GM23338 (cell line): ENCODE measurements around the gene ENOPH1. TPM values are rescaled to one million over a fixed set of nuclear protein-coding genes. Genes with fewer than 3 reads are reported as not detected.

Source experiments
- ATAC-seq: fragments of 200-7000 bp; cut with Tn5 transposase; 3 replicates; pipeline ENCODE4 v1.9.1; 2020
- DNase-seq: peaks from one replicate; pipeline ENCODE4 v3.0.0-alpha.2; 2015; ENCODE audit warnings: low spot score
- H2AFZ ChIP-seq: fragments of 200-600 bp; sonication (generic); 2 replicates; pipeline ENCODE4 v1.8.0; 2016; ENCODE audit warnings: antibody characterized with exemption, mild to moderate bottlenecking, moderate library complexity
- H3F3A ChIP-seq: fragments of 200-600 bp; sonication (generic); replicated peaks from 2 replicates; pipeline ENCODE4 v1.8.0; 2017; ENCODE audit warnings: antibody characterized with exemption, mixed run types, low read depth
- H3K27ac ChIP-seq: fragments of 200-600 bp; sonication (generic); 2 replicates; pipeline ENCODE4 v1.6.1; 2016; ENCODE audit warnings: low read depth
- H3K27me3 ChIP-seq: fragments of 200-600 bp; sonication (generic); 2 replicates; pipeline ENCODE4 v1.8.0; 2016; ENCODE audit warnings: mild to moderate bottlenecking, mixed run types, moderate library complexity; ENCODE audit not compliant: insufficient read depth
- H3K36me3 ChIP-seq: fragments of 200-600 bp; sonication (generic); 2 replicates; pipeline ENCODE4 v1.8.0; 2016; ENCODE audit warnings: mild to moderate bottlenecking; ENCODE audit not compliant: insufficient read depth
- H3K4me1 ChIP-seq: fragments of 200-600 bp; sonication (generic); 2 replicates; pipeline ENCODE4 v1.8.0; 2016; ENCODE audit warnings: mild to moderate bottlenecking, moderate library complexity; ENCODE audit not compliant: insufficient read depth
- H3K4me2 ChIP-seq: fragments of 200-600 bp; sonication (generic); 2 replicates; pipeline ENCODE4 v1.7.1; 2017; ENCODE audit warnings: mixed run types
- H3K4me3 ChIP-seq: fragments of 200-600 bp; sonication (generic); 2 replicates; pipeline ENCODE4 v1.6.1; 2016; ENCODE audit warnings: mixed run types
- H3K79me2 ChIP-seq: fragments of 200-600 bp; sonication (generic); replicated peaks from 2 replicates; pipeline ENCODE4 v1.8.0; 2017; ENCODE audit warnings: mild to moderate bottlenecking; ENCODE audit not compliant: insufficient read depth
- H3K9me2 ChIP-seq: fragments of 200-600 bp; sonication (generic); 2 replicates; pipeline ENCODE4 v1.8.0; 2017; ENCODE audit not compliant: insufficient read depth
- H4K20me1 ChIP-seq: fragments of 200-600 bp; sonication (generic); replicated peaks from 2 replicates; pipeline ENCODE4 v1.8.0; 2017; ENCODE audit warnings: mild to moderate bottlenecking; ENCODE audit not compliant: insufficient read depth
- H3K27ac Mint-ChIP-seq: 2 replicates; pipeline ENCODE4 v1.8.0; 2020; ENCODE audit warnings: inconsistent platforms, mild to moderate bottlenecking, moderate library complexity, mixed read lengths
- H3K27me3 Mint-ChIP-seq: 3 replicates; pipeline ENCODE4 v1.8.0; 2022; ENCODE audit warnings: low read depth, mild to moderate bottlenecking, moderate library complexity, mixed read lengths, inconsistent platforms; ENCODE audit not compliant: insufficient read depth, poor library complexity
- H3K36me3 Mint-ChIP-seq: 3 replicates; pipeline ENCODE4 v1.8.0; 2021; ENCODE audit warnings: low read depth, mild to moderate bottlenecking, inconsistent platforms, moderate library complexity, mixed read lengths
- H3K4me1 Mint-ChIP-seq: 3 replicates; pipeline ENCODE4 v1.8.0; 2020; ENCODE audit warnings: mild to moderate bottlenecking, inconsistent platforms, mixed read lengths
- H3K4me3 Mint-ChIP-seq: 3 replicates; pipeline ENCODE4 v1.8.0; 2021; ENCODE audit warnings: moderate library complexity, mild to moderate bottlenecking, inconsistent platforms, mixed read lengths
- H3K9me3 Mint-ChIP-seq: 3 replicates; pipeline ENCODE4 v1.8.0; 2020; ENCODE audit warnings: moderate library complexity, mild to moderate bottlenecking, inconsistent platforms, mixed read lengths
- CREB1 ChIP-seq: fragments of 250-450 bp; sonication (Bioruptor Pico); IDR thresholded peaks from 2 replicates; pipeline ENCODE4 v1.5.0; 2020; ENCODE audit warnings: low read depth, mild to moderate bottlenecking, moderate library complexity
- CTCF ChIP-seq, 2 experiments: fragments of 200-600 bp in 1 of 2; sonication (generic) in 1 of 2; conservative IDR thresholded peaks; 2 replicates each; pipeline versions ENCODE4 v1.5.1 to v1.6.1; 2016 to 2017; ENCODE audit warnings: antibody characterized with exemption in 2 of 2, low read depth in 2 of 2, mild to moderate bottlenecking in 2 of 2, moderate library complexity in 1 of 2
- ETS1 ChIP-seq: IDR thresholded peaks from 2 replicates; pipeline ENCODE4 v1.6.1; 2016; ENCODE audit warnings: antibody characterized with exemption
- EZH2phosphoT487 ChIP-seq: fragments of 200-600 bp; sonication (generic); IDR thresholded peaks from one replicate; pipeline ENCODE4 v1.8.1; 2018; ENCODE audit warnings: antibody characterized with exemption; ENCODE audit not compliant: unreplicated experiment
- NANOG ChIP-seq: IDR thresholded peaks from 2 replicates; pipeline ENCODE4 v1.6.1; 2016; ENCODE audit warnings: antibody characterized with exemption, borderline replicate concordance
- POLR2AphosphoS5 ChIP-seq: IDR thresholded peaks from 2 replicates; pipeline ENCODE4 v1.6.1; 2016; ENCODE audit warnings: antibody characterized with exemption, low read depth
- STAT1 ChIP-seq: IDR thresholded peaks from one replicate; pipeline ENCODE4 v1.6.1; 2016; ENCODE audit warnings: antibody characterized with exemption; ENCODE audit not compliant: unreplicated experiment
- ZNF114 ChIP-seq: fragments of 250-450 bp; sonication (Bioruptor Pico); IDR thresholded peaks from 2 replicates; pipeline ENCODE4 v1.5.0; 2020; ENCODE audit warnings: mild to moderate bottlenecking, moderate library complexity
- ZNF331 ChIP-seq: fragments of 250-450 bp; sonication (Bioruptor Pico); IDR thresholded peaks from 2 replicates; pipeline ENCODE4 v1.5.0; 2020; ENCODE audit warnings: low read depth, mild to moderate bottlenecking, moderate library complexity
- polyA plus RNA-seq: library from polyadenylated mRNA; unstranded; fragments of >200 nt; fragmentation: Nextera tagmentation; extraction: Ambion mirVana; gene quantifications from 2 replicates; pipeline ENCODE4 v1.2.1, GENCODE V29; 2016
- total RNA-seq: library from RNA; depleted of rRNA; stranded (reverse); fragments of >200 nt; shearing (Covaris generic); gene quantifications from 2 replicates; pipeline ENCODE4 v1.2.3, GENCODE V29; 2014

Gene ENOPH1
- total and polyA plus RNA-seq, 2 experiments from 2014 or later, result 105 to 146 TPM

GRCh38 chr4:82428969-82429727 lies 1.2 kb upstream of the ENOPH1 start:
- H3K36me3 Mint-ChIP-seq, result peaks cover 73% of the 10 kb centered on the region

GRCh38 chr4:82429728-82430192 lies 630 bp upstream of the ENOPH1 start:
- peak overlapping the region; percentile 99 for H3K4me3 ChIP-seq
- Mint-ChIP-seq H3K27ac (peak overlapping the region; percentile 100), H3K4me3 (peak overlapping the region; percentile 100), H3K4me1 (peaks cover 27% of the 10 kb centered on the region), H3K9me3 (peaks cover 5% of the 10 kb centered on the region; the same call in 2 of the 3 replicates), H3K36me3 (peaks cover 72% of the 10 kb centered on the region), H3K27me3 (peaks cover 29% of the 10 kb centered on the region)
- peaks cover 34% of the 10 kb centered on the region for H3K4me1 ChIP-seq
- peaks cover 37% of the 10 kb centered on the region for H3F3A ChIP-seq
- H3K9me2 ChIP-seq, result no peaks in the 10 kb centered on the region
- ATAC-seq (peak; percentile 5), DNase-seq (peak; percentile 61)
- peaks cover 89% of the 10 kb centered on the region for H3K79me2 ChIP-seq
- peak overlapping the region; percentile 84 for H3K4me2 ChIP-seq
- peaks cover 48% of the 10 kb centered on the region for H3K36me3 ChIP-seq
- peaks cover 76% of the 10 kb centered on the region for H4K20me1 ChIP-seq
- no peak overlapping the region for H2AFZ ChIP-seq
- H3K27ac ChIP-seq, result peak overlapping the region; percentile 99
- no peaks in the 10 kb centered on the region for H3K27me3 ChIP-seq
- no peak for TF ChIP-seq EZH2phosphoT487
- TF ChIP-seq ZNF114 (CRISPR knock-in tag), result no peak
- TF ChIP-seq POLR2AphosphoS5, result no peak
- TF ChIP-seq STAT1, result no peak
- no peak for TF ChIP-seq ETS1
- no peak for TF ChIP-seq ZNF331 (CRISPR knock-in tag)
- no peak for TF ChIP-seq NANOG
- TF ChIP-seq CREB1 (CRISPR knock-in tag), result no peak

More at GRCh38 chr4:82428969-82429727, 1.2 kb upstream of the ENOPH1 start:
- Mint-ChIP-seq H3K27ac (peak overlapping the region; percentile 100), H3K4me1 (peaks cover 27% of the 10 kb centered on the region), H3K4me3 (peak overlapping the region; percentile 100), H3K27me3 (peaks cover 29% of the 10 kb centered on the region), H3K9me3 (peaks cover 5% of the 10 kb centered on the region; the same call in 2 of the 3 replicates)
- Histone ChIP-seq H3K79me2 (peaks cover 83% of the 10 kb centered on the region), H3F3A (peaks cover 43% of the 10 kb centered on the region), H3K9me2 (no peaks in the 10 kb centered on the region), H3K4me2 (peak overlapping the region; percentile 84), H3K27ac (peak overlapping the region; percentile 99), H3K36me3 (peaks cover 52% of the 10 kb centered on the region), H3K4me1 (peaks cover 34% of the 10 kb centered on the region), H2AFZ (no peak overlapping the region), H4K20me1 (peaks cover 73% of the 10 kb centered on the region), H3K4me3 (peak overlapping the region; percentile 99), H3K27me3 (no peaks in the 10 kb centered on the region)
- peak; percentile 86 for TF ChIP-seq POLR2AphosphoS5
- no peak for TF ChIP-seq ZNF114 (CRISPR knock-in tag)
- peak; percentile 68 to 78 for TF ChIP-seq CTCF (conservative IDR thresholded peaks at IDR 0.05; ENCODE audit: low read depth in 2 of 2)
- peak; percentile 97 for TF ChIP-seq CREB1 (CRISPR knock-in tag)
- ATAC-seq (peak; percentile 59), DNase-seq (peak; percentile 90)
